ENCODE measurements around the gene SLC6A16. TPM values are rescaled to one million over a fixed set of nuclear protein-coding genes. Genes with fewer than 3 reads are reported as not detected.

Gene SLC6A16
- 0.96 and 0.98 TPM in 2 replicates for total RNA-seq

DNA sequence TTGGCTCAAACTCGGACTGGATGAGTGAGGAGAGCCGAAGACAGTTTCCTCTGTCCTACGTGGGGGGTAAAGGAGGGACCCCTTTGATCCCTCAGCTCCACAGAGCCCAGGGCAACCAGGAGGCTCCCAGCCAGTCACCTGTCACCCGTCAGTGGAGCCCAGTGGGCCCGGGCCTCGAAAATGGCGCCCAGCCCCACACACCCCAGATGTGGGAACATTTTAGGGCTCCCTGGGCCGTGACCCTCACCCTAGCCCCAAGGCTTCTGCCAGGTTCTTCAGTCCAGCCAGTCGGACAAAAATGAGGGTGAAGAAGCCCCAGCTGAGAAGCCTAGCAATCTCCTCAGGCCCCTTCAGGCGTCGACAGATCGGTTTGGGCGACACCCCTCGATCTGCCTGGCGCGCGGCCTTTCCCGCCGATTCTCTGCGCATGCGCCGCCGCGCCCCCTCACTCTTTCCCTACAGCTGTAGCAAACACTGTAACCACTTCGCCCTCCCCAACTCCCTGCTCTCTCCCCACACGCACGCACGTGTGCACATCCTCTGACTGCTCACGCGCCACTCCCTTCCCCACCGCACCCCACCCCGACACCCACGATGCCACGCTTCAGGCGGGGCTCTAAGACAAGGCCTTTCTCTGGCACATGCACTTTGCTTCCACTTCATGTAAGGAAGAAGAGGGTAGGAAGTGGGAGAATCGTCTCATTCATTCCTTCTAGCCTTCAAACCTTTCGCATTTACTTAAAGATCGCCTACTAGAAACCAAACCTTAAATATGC is at the start of gene SLC6A16:
Gene SLC6A16 (minus strand): TSS at position 391 of the 776 bp plus-strand sequence. CDS start 13,844 bp downstream, outside the sequence.

DNA sequence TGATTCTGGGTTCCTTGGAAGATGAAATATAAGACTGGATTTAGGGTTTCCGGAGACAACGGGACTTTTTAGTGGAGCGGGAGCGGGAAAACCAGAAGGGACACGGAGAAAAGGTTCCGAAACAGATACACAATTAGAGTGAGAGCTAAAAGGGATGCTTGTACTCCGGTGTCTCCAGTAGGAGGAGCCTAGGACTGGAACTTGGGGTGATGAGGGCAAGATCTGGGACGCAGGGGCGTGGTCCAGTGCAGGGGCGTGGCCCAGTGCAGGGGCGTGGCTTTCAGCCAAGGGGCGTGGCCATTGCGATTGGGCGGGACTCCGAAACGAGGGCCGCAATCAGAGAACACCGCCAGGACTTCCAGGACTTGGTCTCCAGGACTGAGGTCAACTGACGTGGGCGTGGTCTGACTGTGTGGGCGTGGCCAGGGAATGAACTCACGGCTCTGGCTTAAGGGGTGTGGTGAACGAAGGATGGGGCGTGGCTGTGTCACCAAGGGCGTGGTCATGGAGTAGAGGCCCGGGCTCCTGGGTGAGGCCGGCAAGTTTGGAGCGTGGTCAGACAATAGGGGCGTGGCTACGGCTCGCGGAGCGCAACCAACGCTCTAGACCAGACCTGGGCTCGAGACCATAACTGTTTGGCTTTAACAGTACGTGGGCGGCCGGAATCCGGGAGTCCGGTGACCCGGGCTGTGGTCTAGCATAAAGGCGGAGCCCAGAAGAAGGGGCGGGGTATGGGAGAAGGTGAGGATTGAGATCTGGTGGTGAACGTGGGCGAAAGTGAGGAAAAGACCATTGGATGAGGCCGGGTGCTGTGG is 38.5 kb upstream of the SLC6A16 start, which contains the start of gene DKKL1:
Gene DKKL1 (plus strand): TSS at position 610 of the 815 bp plus-strand sequence. CDS start 122 bp downstream, at position 732.

DNA sequence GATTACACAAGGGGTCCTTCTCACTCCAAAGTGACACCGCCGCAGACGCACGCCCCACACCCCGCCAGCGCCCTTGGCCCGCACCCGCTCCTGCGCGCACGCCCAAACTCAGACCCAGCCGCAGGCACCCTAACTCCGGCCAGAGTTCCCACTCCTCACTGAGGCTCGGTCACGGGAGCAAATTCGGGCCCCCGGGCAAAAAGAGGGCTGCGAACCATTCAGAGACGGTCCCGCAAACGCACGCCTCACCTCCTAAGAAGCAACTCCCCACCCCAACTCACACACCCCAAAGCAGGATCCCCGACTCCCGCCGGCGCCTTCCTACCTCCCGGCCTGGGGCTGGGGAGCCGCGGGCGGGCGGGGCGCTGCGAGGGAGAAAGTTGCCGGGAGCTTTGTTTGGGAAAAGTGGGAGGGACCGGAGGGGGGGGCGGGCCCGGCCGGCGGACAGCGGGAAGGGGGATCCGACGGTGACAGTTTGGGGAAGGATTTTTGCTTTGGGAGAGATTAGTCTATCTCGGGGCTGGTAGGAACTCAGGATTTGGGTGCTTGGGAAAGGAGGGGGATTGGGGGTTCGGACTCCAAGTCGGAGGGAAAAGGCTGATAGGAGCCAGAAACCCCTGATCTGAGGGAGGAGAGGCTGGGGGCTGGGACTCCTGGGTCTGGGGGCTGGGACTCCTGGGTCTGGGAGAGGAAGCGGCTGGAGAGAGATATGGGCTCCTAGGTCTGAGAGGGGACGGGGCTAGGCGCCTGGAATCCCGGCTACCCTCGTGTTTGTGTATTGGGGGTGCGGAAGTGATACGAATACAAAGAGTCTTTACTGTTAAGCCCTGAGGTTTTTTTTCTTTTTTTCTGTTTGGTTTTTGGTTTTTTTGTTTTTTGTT is 37.3 kb upstream of the SLC6A16 start, which contains the start of gene TEAD2:
Gene TEAD2 (minus strand): TSS at position 369 of the 881 bp plus-strand sequence. CDS start 2,341 bp downstream, outside the sequence.

DNA sequence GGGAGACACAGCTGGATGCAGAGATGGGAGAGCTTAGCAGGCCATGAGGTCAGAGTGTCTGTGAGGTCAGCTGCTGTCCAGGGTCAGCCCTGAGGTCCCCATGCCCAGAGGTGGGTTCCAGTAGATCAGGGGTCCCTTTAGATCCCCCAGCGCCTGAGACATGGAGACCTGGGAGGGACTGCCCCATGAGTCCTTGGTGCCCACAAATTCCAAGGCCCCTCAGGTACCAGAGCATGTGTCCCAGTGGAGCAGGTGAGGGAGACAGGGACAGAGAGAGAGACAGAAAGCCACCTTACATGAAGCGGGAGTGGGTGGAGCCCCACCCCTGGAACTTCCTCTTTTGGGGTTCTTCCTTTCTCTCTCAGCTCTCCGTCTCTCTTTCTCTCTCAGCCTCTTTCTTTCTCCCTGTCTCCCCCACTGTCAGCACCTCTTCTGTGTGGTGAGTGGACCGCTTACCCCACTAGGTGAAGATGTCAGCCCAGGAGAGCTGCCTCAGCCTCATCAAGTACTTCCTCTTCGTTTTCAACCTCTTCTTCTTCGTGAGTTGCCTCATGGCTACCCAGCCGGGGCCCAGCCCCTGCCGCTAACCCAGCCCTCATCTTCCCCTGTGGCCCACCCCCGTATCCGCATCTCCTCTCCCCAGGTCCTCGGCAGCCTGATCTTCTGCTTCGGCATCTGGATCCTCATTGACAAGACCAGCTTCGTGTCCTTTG is 10.2 kb upstream of the SLC6A16 start, which contains the start of gene CD37:
Gene CD37 (plus strand): TSS at position 336 of the 713 bp plus-strand sequence. CDS start 135 bp downstream, at position 471.

Small RNA genes within 50 kb of the gene (small RNA-seq; reads per million reads assigned to genes)
- not detected for gene MIR4324

Other genes with a start within 250 kb of the SLC6A16 start
- 143 and 171 TPM in 2 replicates for gene SNRNP70, start 239.7 kb downstream of the SLC6A16 start, total RNA-seq
- gene LIN7B, start 210.8 kb downstream of the SLC6A16 start, total RNA-seq = 0.76 and 2.6 TPM in 2 replicates
- 0.48 TPM in 1 of 2 replicates, not detected in the other for gene C19orf73, start 206.0 kb downstream of the SLC6A16 start, total RNA-seq
- 2.8 and 4.9 TPM in 2 replicates for gene PPFIA3, start 205.6 kb downstream of the SLC6A16 start, total RNA-seq
- not detected in 2 replicates for gene HRC, start 169.8 kb downstream of the SLC6A16 start, total RNA-seq
- gene TRPM4, start 167.4 kb downstream of the SLC6A16 start, total RNA-seq = 19.7 and 33.6 TPM in 2 replicates
- not detected in 2 replicates for gene CD37, start 10.2 kb upstream of the SLC6A16 start, total RNA-seq
- gene TEAD2, start 37.2 kb upstream of the SLC6A16 start, total RNA-seq = 69.8 and 95.7 TPM in 2 replicates
- gene DKKL1, start 38.7 kb upstream of the SLC6A16 start, total RNA-seq = 0.98 TPM in 1 of 2 replicates, not detected in the other
- gene KASH5, start 63.1 kb upstream of the SLC6A16 start, total RNA-seq = not detected in 2 replicates
- not detected in 2 replicates for gene PTH2, start 98.2 kb upstream of the SLC6A16 start, total RNA-seq
- not detected in 2 replicates for gene GFY, start 100.2 kb upstream of the SLC6A16 start, total RNA-seq
- not detected in 2 replicates for gene SLC17A7, start 116.3 kb upstream of the SLC6A16 start, total RNA-seq
- gene PIH1D1, start 126.6 kb upstream of the SLC6A16 start, total RNA-seq = 98.8 and 111 TPM in 2 replicates
- 34.9 and 38.8 TPM in 2 replicates for gene ALDH16A1, start 128.0 kb upstream of the SLC6A16 start, total RNA-seq
- 1.7 and 3.3 TPM in 2 replicates for gene FLT3LG, start 149.0 kb upstream of the SLC6A16 start, total RNA-seq
- 2,277 and 3,319 TPM in 2 replicates for gene RPL13A, start 162.4 kb upstream of the SLC6A16 start, total RNA-seq
- 3,071 and 4,093 TPM in 2 replicates for gene RPS11, start 171.2 kb upstream of the SLC6A16 start, total RNA-seq
- gene FCGRT, start 187.5 kb upstream of the SLC6A16 start, total RNA-seq = 88.0 and 140 TPM in 2 replicates
- gene RCN3, start 202.8 kb upstream of the SLC6A16 start, total RNA-seq = 20.3 and 62.4 TPM in 2 replicates

Measured in vein endothelial cell (primary cell).